H9 (cell line): ENCODE measurements around the gene TMEM229B. TPM values are rescaled to one million over a fixed set of nuclear protein-coding genes. Genes with fewer than 3 reads are reported as not detected.

Experiments used
- DNase-seq: peaks from one replicate; pipeline ENCODE4 v3.0.0-alpha.2; 2017
- H2AFZ ChIP-seq: one replicate; pipeline ENCODE4 v1.6.1; 2013; ENCODE audit warnings: mild to moderate bottlenecking, low read length, control low read depth, moderate library complexity
- H2AK5ac ChIP-seq: 2 replicates; pipeline ENCODE4 v1.6.1; 2013; ENCODE audit warnings: low read length, control low read depth, mixed read lengths; ENCODE audit not compliant: insufficient read length
- H2BK120ac ChIP-seq: one replicate; pipeline ENCODE4 v1.6.1; 2013; ENCODE audit warnings: low read depth, mild to moderate bottlenecking, low read length, control low read depth, inconsistent platforms; ENCODE audit not compliant: poor library complexity, severe bottlenecking
- H2BK12ac ChIP-seq: 2 replicates; pipeline ENCODE4 v1.6.1; 2013; ENCODE audit warnings: low read length, control low read depth, mixed read lengths, low read depth; ENCODE audit not compliant: insufficient read length
- H2BK15ac ChIP-seq: 2 replicates; pipeline ENCODE4 v1.6.1; 2013; ENCODE audit warnings: low read depth, low read length, control low read depth
- H2BK20ac ChIP-seq: one replicate; pipeline ENCODE4 v1.6.1; 2013; ENCODE audit warnings: low read depth, mild to moderate bottlenecking, low read length, control low read depth, inconsistent platforms; ENCODE audit not compliant: poor library complexity, severe bottlenecking
- H2BK5ac ChIP-seq: 2 replicates; pipeline ENCODE4 v1.6.1; 2013; ENCODE audit warnings: low read length, control low read depth, mixed read lengths; ENCODE audit not compliant: insufficient read length
- H3K14ac ChIP-seq: 2 replicates; pipeline ENCODE4 v1.6.1; 2013; ENCODE audit warnings: low read length, control low read depth; ENCODE audit not compliant: insufficient read depth
- H3K18ac ChIP-seq: 2 replicates; pipeline ENCODE4 v1.6.1; 2013; ENCODE audit warnings: low read depth, mild to moderate bottlenecking, mixed read lengths, low read length, control low read depth; ENCODE audit not compliant: insufficient read length
- H3K23ac ChIP-seq: 2 replicates; pipeline ENCODE4 v1.6.1; 2013; ENCODE audit warnings: low read length, control low read depth, mixed read lengths, low read depth; ENCODE audit not compliant: insufficient read length
- H3K23me2 ChIP-seq: 2 replicates; pipeline ENCODE4 v1.6.1; 2013; ENCODE audit warnings: low read depth, mild to moderate bottlenecking, mixed read lengths, low read length, control low read depth; ENCODE audit not compliant: insufficient read length, poor library complexity, severe bottlenecking
- H3K27ac ChIP-seq: 2 replicates; pipeline ENCODE4 v1.5.1; 2013; ENCODE audit warnings: low read length, control low read depth, mixed read lengths, low read depth; ENCODE audit not compliant: insufficient read length
- H3K27me3 ChIP-seq: 2 replicates; pipeline ENCODE4 v1.6.1; 2013; ENCODE audit warnings: low read length, control low read depth, inconsistent platforms; ENCODE audit not compliant: insufficient read depth
- H3K4ac ChIP-seq: 2 replicates; pipeline ENCODE4 v1.6.1; 2013; ENCODE audit warnings: low read depth, mild to moderate bottlenecking, control low read depth, inconsistent platforms, low read length, moderate library complexity
- H3K4me1 ChIP-seq: 2 replicates; pipeline ENCODE4 v1.6.1; 2013; ENCODE audit warnings: low read length, control low read depth, inconsistent platforms; ENCODE audit not compliant: insufficient read depth
- H3K4me2 ChIP-seq: 2 replicates; pipeline ENCODE4 v1.6.1; 2013; ENCODE audit warnings: low read length, control low read depth, mixed read lengths; ENCODE audit not compliant: insufficient read length, insufficient read depth
- H3K56ac ChIP-seq: 2 replicates; pipeline ENCODE4 v1.6.1; 2013; ENCODE audit warnings: low read depth, mild to moderate bottlenecking, mixed read lengths, low read length, control low read depth; ENCODE audit not compliant: insufficient read length
- H3K79me1 ChIP-seq: 2 replicates; pipeline ENCODE4 v1.6.1; 2013; ENCODE audit warnings: low read depth, mild to moderate bottlenecking, moderate library complexity, low read length, control low read depth, inconsistent platforms; ENCODE audit not compliant: insufficient read depth, poor library complexity, severe bottlenecking
- H3K79me2 ChIP-seq: 2 replicates; pipeline ENCODE4 v1.6.1; 2013; ENCODE audit warnings: low read length, control low read depth, inconsistent platforms; ENCODE audit not compliant: insufficient read depth
- H3K9ac ChIP-seq: 2 replicates; pipeline ENCODE4 v1.6.1; 2013; ENCODE audit warnings: low read length, control low read depth, mixed read lengths; ENCODE audit not compliant: insufficient read length; ENCODE audit errors: extremely low read depth
- H3K9me3 ChIP-seq: one replicate; pipeline ENCODE4 v1.6.1; 2013; ENCODE audit warnings: low read depth, low read length, inconsistent platforms; ENCODE audit not compliant: control insufficient read depth
- H3T11ph ChIP-seq: one replicate; pipeline ENCODE4 v1.6.1; 2013; ENCODE audit warnings: mild to moderate bottlenecking, low read length, control low read depth, inconsistent platforms
- H4K20me1 ChIP-seq: one replicate; pipeline ENCODE4 v1.6.1; 2013; ENCODE audit not compliant: control insufficient read depth, insufficient read length, insufficient read depth
- H4K5ac ChIP-seq: 2 replicates; pipeline ENCODE4 v1.6.1; 2013; ENCODE audit warnings: low read depth, mild to moderate bottlenecking, mixed read lengths, low read length, control low read depth; ENCODE audit not compliant: insufficient read length
- H4K8ac ChIP-seq: replicated peaks from 2 replicates; pipeline ENCODE4 v1.6.1; 2013; ENCODE audit warnings: low read length, control low read depth, mixed read lengths, low read depth; ENCODE audit not compliant: insufficient read length
- H4K91ac ChIP-seq: 2 replicates; pipeline ENCODE4 v1.6.1; 2013; ENCODE audit warnings: low read depth, mild to moderate bottlenecking, moderate library complexity, mixed read lengths, low read length, control low read depth; ENCODE audit not compliant: insufficient read length
- H3K27ac Mint-ChIP-seq, 3 experiments: 2 replicates in 2 of 3; 3 replicates in 1 of 3; pipeline ENCODE4 v1.8.0; 2020 to 2021; ENCODE audit warnings: mixed read lengths in 3 of 3, mild to moderate bottlenecking in 1 of 3, moderate library complexity in 1 of 3
- H3K27me3 Mint-ChIP-seq: 2 replicates; pipeline ENCODE4 v1.8.0; 2021; ENCODE audit warnings: low read depth, mild to moderate bottlenecking, moderate library complexity, mixed read lengths
- H3K36me3 Mint-ChIP-seq, 3 experiments: 2 replicates in 2 of 3; 3 replicates in 1 of 3; pipeline ENCODE4 v1.8.0; 2020 to 2021; ENCODE audit warnings: low read depth in 3 of 3, mixed read lengths in 3 of 3; ENCODE audit not compliant: insufficient read depth in 1 of 3
- H3K4me1 Mint-ChIP-seq, 2 experiments: 2 replicates each; pipeline ENCODE4 v1.8.0; 2020; ENCODE audit warnings: mixed read lengths in 2 of 2
- H3K4me3 Mint-ChIP-seq, 2 experiments: 2 replicates in 1 of 2; 3 replicates in 1 of 2; pipeline ENCODE4 v1.8.0; 2020 to 2021; ENCODE audit warnings: mild to moderate bottlenecking in 2 of 2, mixed read lengths in 2 of 2, moderate library complexity in 1 of 2
- H3K9me3 Mint-ChIP-seq, 2 experiments: 2 replicates in 1 of 2; 3 replicates in 1 of 2; pipeline ENCODE4 v1.8.0; 2020; ENCODE audit warnings: mild to moderate bottlenecking in 2 of 2, mixed read lengths in 2 of 2, moderate library complexity in 1 of 2
- WGBS: extraction: QIAGEN DNeasy Blood & Tissue Kit; methylation state at CpG from one replicate; pipeline ENCODE4 v1.1.7; 2013; ENCODE audit warnings: missing lambda C conversion rate, low lambda C conversion rate, mixed read lengths; ENCODE audit not compliant: insufficient read length; ENCODE audit errors: extremely low coverage; 5-methylcytosine and 5-hydroxymethylcytosine counted together
- total RNA-seq: library from RNA; stranded (reverse); gene quantifications from 2 replicates; pipeline ENCODE4 v1.2.1, GENCODE V29; 2021
- TF ChIP-seq, protein P1 (sequence below): fragments of 200-600 bp; sonication (generic); conservative IDR thresholded peaks from 3 replicates; pipeline ENCODE4 v1.8.0; 2021; ENCODE audit warnings: antibody characterized with exemption, mild to moderate bottlenecking

The TMEM229B gene
- total RNA-seq, 1 experiment from 2014 or later = 0.24 TPM

DNA sequence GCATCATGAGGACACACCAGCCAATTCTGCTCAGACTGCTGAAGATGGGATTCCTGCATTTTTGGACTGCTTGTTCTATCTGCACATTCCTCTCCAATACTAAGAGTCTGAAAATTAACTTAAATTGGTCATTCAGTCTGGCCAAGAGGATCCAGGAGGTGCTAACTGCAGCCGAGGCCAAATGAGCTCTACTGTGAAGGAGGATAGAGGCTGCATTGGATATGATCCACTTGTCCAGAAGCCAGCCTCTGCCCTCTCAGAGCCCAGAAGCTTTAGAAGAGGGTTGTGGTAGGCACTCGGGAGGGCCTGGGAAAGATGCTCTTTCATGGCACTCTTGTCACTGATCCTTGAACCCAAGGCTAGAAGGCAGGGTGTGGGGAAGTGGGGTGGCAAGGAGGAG, 39.4 kb downstream of the TMEM229B start:
- Histone ChIP-seq H3K14ac (no peak overlapping the region), H4K91ac (no peak overlapping the region), H3K9me3 (peaks cover 5% of the 10 kb centered on the region), H2BK120ac (no peak overlapping the region), H3K4me2 (no peak overlapping the region), H3K79me1 (no peaks in the 10 kb centered on the region), H2BK15ac (no peak overlapping the region), H3K4me1 (peaks cover 14% of the 10 kb centered on the region), H4K8ac (no peak overlapping the region), H3K18ac (no peak overlapping the region), H3K23me2 (no peaks in the 10 kb centered on the region), H3K56ac (no peak overlapping the region), H4K20me1 (no peaks in the 10 kb centered on the region), H4K5ac (no peak overlapping the region), H2BK5ac (no peak overlapping the region), H2BK12ac (no peak overlapping the region), H3K27ac (no peak overlapping the region), H3K27me3 (no peaks in the 10 kb centered on the region), H2BK20ac (no peak overlapping the region), H3K9ac (no peak overlapping the region), H3K23ac (no peak overlapping the region), H2AK5ac (no peak overlapping the region), H2AFZ (no peak overlapping the region), H3K4ac (no peak overlapping the region), H3T11ph (no peak overlapping the region), H3K79me2 (0 out of 2 replicates have a peak, but pooled peaks cover 1% of the 10 kb centered on the region)
- Mint-ChIP-seq H3K27me3 (peaks cover 3% of the 10 kb centered on the region), H3K27ac (no peak overlapping the region), H3K4me1 (peaks cover 29 to 36% of the 10 kb centered on the region in 2 experiments), H3K9me3 (peaks cover 25 to 32% of the 10 kb centered on the region in 2 experiments), H3K36me3 (peaks cover 12 to 21% (median 12%) of the 10 kb centered on the region in 3 experiments), H3K4me3 (no peak overlapping the region)
- WGBS = no CpG with 5 or more reads among the region's 2 CpGs
- no peak for DNase-seq
- TF ChIP-seq, protein P1, sequence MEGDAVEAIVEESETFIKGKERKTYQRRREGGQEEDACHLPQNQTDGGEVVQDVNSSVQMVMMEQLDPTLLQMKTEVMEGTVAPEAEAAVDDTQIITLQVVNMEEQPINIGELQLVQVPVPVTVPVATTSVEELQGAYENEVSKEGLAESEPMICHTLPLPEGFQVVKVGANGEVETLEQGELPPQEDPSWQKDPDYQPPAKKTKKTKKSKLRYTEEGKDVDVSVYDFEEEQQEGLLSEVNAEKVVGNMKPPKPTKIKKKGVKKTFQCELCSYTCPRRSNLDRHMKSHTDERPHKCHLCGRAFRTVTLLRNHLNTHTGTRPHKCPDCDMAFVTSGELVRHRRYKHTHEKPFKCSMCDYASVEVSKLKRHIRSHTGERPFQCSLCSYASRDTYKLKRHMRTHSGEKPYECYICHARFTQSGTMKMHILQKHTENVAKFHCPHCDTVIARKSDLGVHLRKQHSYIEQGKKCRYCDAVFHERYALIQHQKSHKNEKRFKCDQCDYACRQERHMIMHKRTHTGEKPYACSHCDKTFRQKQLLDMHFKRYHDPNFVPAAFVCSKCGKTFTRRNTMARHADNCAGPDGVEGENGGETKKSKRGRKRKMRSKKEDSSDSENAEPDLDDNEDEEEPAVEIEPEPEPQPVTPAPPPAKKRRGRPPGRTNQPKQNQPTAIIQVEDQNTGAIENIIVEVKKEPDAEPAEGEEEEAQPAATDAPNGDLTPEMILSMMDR = no peak
